Nephron progenitor cell (in vitro differentiated cells): ENCODE data around the gene RHBDL1.

Source experiments
- DNase-seq: peaks from one replicate; pipeline ENCODE4 v3.0.0; 2021
- H3K27ac Mint-ChIP-seq: 2 replicates; pipeline ENCODE4 v1.8.0; 2021; ENCODE audit warnings: mild to moderate bottlenecking, moderate library complexity, mixed read lengths
- H3K27me3 Mint-ChIP-seq: 2 replicates; pipeline ENCODE4 v1.8.0; 2021; ENCODE audit warnings: mild to moderate bottlenecking, low read depth, mixed read lengths; ENCODE audit not compliant: poor library complexity
- H3K36me3 Mint-ChIP-seq: 2 replicates; pipeline ENCODE4 v1.8.0; 2021; ENCODE audit warnings: low read depth, mixed read lengths
- H3K4me1 Mint-ChIP-seq: 2 replicates; pipeline ENCODE4 v1.8.0; 2021; ENCODE audit warnings: mixed read lengths
- H3K4me3 Mint-ChIP-seq: 2 replicates; pipeline ENCODE4 v1.8.0; 2021; ENCODE audit warnings: mild to moderate bottlenecking, moderate library complexity, mixed read lengths
- H3K9me3 Mint-ChIP-seq: 2 replicates; pipeline ENCODE4 v1.8.0; 2021; ENCODE audit warnings: mild to moderate bottlenecking, moderate library complexity, mixed read lengths
- TF ChIP-seq, protein P1 (sequence below): fragments of 200-600 bp; sonication (generic); IDR thresholded peaks from 2 replicates; pipeline ENCODE4 v1.5.0; 2021; ENCODE audit warnings: antibody characterized with exemption

The RHBDL1 gene

DNA sequence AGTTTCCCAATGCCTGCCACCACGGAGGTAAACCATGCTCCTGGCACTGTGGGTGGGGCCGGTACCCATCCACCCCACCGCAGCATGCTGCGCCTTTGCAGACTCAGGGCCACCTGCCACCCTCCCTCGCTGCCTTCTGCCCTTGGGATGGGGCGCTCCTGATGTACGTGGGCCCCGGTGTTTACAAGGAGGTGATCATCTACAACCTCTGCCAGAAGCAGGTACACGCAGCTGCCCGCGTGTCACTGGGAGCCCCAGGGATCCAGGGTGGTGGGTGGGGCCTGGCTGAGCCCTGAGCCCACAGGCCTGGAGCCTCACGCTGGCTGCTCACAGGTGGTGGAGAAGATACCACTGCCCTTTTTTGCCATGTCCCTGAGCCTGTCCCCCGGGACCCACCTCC is 8.9 kb upstream of the RHBDL1 start:
- H3K27me3 Mint-ChIP-seq: no peaks in the 10 kb centered on the region
- no peaks in the 10 kb centered on the region for H3K9me3 Mint-ChIP-seq
- no peak overlapping the region for H3K4me3 Mint-ChIP-seq
- H3K27ac Mint-ChIP-seq: no peak overlapping the region
- TF ChIP-seq, protein P1, sequence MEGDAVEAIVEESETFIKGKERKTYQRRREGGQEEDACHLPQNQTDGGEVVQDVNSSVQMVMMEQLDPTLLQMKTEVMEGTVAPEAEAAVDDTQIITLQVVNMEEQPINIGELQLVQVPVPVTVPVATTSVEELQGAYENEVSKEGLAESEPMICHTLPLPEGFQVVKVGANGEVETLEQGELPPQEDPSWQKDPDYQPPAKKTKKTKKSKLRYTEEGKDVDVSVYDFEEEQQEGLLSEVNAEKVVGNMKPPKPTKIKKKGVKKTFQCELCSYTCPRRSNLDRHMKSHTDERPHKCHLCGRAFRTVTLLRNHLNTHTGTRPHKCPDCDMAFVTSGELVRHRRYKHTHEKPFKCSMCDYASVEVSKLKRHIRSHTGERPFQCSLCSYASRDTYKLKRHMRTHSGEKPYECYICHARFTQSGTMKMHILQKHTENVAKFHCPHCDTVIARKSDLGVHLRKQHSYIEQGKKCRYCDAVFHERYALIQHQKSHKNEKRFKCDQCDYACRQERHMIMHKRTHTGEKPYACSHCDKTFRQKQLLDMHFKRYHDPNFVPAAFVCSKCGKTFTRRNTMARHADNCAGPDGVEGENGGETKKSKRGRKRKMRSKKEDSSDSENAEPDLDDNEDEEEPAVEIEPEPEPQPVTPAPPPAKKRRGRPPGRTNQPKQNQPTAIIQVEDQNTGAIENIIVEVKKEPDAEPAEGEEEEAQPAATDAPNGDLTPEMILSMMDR: no peak
- H3K36me3 Mint-ChIP-seq: no peaks in the 10 kb centered on the region
- DNase-seq: no peak
- peaks cover 5% of the 10 kb centered on the region for H3K4me1 Mint-ChIP-seq

DNA sequence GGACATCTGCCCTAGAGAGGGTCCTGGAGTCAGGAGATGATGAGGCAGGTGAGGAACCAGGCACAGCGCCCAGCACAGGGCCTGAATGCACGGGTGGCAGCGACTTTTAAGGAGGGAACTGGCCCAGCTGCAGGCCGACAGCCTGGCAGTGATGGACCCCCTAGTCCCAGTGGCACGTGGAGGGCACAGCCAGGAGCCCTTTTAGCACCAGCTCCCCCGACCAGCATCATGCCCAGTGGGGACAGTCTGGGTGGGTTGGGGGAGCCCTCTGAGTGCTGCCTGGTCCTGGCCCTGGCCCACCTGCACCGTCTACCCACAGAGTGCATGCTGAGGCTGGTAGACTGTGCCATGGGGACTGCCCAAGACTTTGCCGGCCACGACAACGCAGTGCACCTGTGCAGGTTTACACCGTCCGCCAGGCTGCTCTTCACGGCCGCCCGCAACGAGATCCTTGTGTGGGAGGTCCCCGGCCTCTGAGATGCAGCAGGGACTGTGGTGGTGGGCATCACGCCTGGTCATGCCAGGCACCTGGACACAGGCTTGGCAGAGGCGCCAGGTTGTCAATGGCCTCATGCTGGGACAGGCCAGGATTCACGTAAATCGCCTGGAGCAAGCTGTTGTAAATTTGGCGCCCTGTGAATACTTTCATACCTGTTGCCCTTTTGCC is 8.2 kb upstream of the RHBDL1 start:
- peak overlapping the region; percentile 72 for H3K4me3 Mint-ChIP-seq
- peak overlapping the region; percentile 97 for H3K27ac Mint-ChIP-seq
- H3K9me3 Mint-ChIP-seq: no peaks in the 10 kb centered on the region
- H3K4me1 Mint-ChIP-seq: peaks cover 5% of the 10 kb centered on the region
- H3K27me3 Mint-ChIP-seq: no peaks in the 10 kb centered on the region
- no peaks in the 10 kb centered on the region for H3K36me3 Mint-ChIP-seq
- TF ChIP-seq, protein P1: no peak
- DNase-seq: no peak

DNA sequence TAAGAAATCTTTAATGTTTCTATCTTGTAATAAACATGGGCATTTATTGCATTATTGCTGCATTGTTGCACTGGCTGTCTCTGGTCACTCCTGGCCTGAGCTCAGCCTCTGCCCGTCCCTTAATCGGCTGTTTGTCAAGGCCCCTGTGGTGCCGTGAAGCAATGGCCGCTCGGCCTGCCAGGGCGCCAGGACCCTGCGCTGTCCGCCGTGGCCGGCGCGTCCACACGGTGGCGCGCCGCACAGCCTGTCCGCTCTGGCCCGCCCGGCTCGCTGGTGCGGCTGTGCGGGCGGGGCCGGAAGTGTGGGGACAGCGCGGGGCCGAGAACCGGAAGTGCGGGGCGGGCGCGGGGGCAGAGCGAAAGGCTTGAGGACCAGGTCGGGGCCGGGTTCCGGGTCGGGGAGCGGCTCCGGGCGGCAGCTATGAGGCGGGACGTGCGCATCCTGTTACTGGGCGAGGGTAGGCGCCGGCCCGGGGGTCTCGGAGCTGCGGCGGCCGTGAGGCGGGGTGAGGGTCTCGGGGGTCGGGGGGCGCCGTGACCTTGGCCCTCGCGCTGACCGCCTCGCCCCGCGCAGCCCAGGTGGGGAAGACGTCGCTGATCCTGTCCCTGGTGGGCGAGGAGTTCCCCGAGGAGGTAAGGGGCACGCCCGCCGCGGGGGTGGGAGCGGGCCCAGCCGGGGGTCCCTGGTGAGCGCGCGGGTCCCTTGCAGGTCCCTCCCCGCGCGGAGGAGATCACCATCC is 7.5 kb upstream of the RHBDL1 start, which contains the start of gene RHOT2:
TSS of gene RHOT2 (plus strand) at position 353 of the 739 bp plus-strand sequence. CDS start at position 421, 68 bp downstream.
- Mint-ChIP-seq H3K4me3 (peak within 1 kb of the TSS; percentile 78), H3K27ac (peak within 1 kb of the TSS; percentile 97), H3K36me3 (no peaks in the 10 kb centered on the region), H3K4me1 (peaks cover 5% of the 10 kb centered on the region), H3K9me3 (no peaks in the 10 kb centered on the region), H3K27me3 (no peaks in the 10 kb centered on the region)
- TF ChIP-seq, protein P1: peak; percentile 69
- DNase-seq: peak; percentile 96

DNA sequence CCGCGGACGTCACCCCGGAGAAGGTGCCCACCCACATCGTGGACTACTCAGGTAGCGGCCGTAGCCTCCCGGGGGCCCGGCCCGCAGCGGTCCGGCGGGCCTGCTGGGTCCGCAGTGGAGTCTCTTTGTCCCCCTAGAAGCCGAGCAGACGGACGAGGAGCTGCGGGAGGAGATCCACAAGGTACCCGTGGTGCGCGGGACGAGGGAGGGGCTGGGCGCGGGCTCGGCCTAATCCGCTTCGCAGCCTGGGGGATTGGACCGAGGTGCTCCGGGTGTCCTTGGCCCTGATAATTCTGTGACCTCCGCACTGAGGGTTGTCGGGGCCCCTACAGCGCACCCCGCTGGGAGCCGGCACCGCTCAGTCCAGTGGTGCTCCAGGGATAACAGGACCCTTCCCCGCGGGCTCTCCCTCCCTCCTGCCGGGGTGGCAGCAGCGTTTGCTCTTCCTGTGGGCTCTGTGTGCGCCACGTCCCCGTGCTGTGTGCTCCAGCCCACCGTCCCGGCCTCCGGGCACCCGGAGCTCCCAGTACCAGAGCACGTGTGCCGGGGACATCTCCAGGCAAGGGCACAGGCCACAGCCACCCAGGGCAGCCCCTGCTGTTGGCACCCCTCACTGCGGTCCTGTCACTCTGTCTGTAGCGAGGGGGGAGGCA is 6.8 kb upstream of the RHBDL1 start:
- TF ChIP-seq, protein P1: no peak
- H3K9me3 Mint-ChIP-seq: no peaks in the 10 kb centered on the region
- no peak overlapping the region for H3K27ac Mint-ChIP-seq
- peak; percentile 17 for DNase-seq
- H3K4me3 Mint-ChIP-seq: peak overlapping the region; percentile 78
- peaks cover 5% of the 10 kb centered on the region for H3K4me1 Mint-ChIP-seq
- H3K36me3 Mint-ChIP-seq: no peaks in the 10 kb centered on the region
- H3K27me3 Mint-ChIP-seq: no peaks in the 10 kb centered on the region

DNA sequence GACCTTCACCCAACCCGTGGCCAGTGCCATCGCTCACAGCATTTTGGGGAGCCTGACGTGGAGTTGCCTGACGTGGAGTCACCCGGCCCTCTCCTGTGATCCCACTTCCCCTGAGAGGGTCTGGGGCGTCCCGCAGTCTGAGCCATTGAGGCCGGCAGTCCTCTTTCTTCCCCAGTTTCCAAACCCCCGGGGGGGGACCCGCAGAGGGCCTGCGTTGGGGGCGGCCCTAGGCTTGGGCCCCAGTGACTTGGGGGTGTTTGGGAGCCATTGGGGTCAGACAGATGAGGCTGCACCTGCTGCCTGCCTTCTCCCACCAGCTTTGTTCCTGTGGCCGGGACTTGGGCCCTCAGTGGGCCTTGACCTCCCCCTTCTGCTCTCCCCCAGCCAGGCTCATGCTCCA is 5.8 kb upstream of the RHBDL1 start:
- H3K27ac Mint-ChIP-seq: no peak overlapping the region
- DNase-seq: no peak
- H3K36me3 Mint-ChIP-seq: no peaks in the 10 kb centered on the region
- peaks cover 6% of the 10 kb centered on the region for H3K4me1 Mint-ChIP-seq
- TF ChIP-seq, protein P1: no peak
- no peaks in the 10 kb centered on the region for H3K9me3 Mint-ChIP-seq
- H3K27me3 Mint-ChIP-seq: peaks cover under 1% of the 10 kb centered on the region
- peak overlapping the region; percentile 78 for H3K4me3 Mint-ChIP-seq
